CD4-positive, alpha-beta T cell treated with Interferon alpha-2 for 1 hour (primary cell): ENCODE results near the gene RFXAP.

Experiments used
- DNase-seq, 2 donors: peaks; one replicate each; pipeline ENCODE4 v3.0.0-alpha.2; 2020 to 2022

The RFXAP gene

DNA sequence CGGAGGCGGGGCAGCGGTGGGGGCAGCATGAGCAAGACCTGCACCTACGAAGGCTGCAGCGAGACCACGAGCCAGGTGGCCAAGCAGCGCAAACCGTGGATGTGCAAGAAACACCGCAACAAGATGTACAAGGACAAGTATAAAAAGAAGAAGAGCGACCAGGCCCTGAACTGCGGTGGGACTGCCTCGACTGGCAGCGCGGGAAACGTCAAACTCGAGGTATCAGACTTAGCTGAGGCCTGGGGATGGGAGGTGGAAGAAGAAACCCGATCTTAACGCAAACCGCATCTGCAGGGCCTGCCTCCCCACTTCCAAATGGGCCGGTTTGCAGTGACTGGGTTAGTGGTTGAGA lies 693 bp downstream of the RFXAP start:
- DNase-seq: peak; percentile 15 to 37

DNA sequence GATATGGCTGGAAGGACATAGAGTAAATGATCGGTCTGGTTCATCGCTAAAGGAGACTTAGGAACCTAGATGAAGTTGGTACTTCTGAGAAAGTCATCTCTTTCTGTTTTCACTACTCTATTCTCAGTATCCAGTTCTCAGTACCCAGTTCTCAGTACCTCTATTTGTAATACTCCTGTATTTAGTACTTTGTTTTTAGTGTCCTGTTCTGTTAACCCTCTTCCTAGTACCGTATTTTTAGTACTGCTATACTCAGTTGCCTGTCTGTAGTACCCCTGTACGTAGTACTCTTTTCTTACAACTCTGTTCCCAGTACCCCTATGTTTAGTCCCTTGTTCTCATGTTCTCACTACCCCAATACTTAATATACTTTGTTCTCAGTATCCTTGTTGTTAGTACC lies 1.2 kb downstream of the RFXAP start:
- peak in 1 of 2 donors; percentile 11 for DNase-seq

DNA sequence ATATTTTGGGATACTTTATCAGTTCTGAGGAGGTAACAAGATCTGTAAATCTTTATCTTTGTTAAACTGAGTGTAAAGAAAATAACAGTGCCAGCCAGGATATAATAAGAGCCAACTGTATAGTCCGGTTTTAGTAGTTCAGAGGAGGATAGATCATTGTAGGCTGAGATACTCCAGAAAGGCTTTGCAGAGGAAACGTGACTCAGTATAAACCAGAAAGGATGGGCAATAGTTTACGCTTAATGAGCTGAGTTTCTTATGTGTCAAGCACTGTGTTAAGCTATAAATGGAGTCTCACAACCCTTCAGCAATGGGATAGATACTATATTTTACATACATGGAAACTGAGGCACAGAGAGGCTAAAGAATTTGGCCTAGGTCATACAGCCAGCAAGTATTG lies 3.8 kb downstream of the RFXAP start:
- no peak for DNase-seq

DNA sequence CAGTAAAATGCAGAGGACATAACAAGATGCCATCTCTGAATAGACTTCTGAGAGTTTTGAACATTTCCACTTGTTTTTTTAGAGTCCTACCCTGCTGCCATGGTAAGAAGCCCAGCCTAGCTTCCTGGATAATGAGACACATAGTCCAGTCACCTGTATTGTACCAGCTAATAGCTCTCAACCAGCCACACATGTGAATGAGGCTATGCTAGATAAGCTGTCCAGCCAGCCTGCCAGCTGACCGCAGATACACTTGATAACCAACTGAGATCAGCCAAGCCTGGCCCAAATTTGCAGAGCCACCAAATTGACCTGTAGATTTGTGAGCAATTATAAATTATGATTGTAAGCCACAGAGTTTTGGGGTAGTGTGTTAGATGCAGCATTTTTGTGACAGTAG lies 10.7 kb downstream of the RFXAP start:
- DNase-seq: no peak

DNA sequence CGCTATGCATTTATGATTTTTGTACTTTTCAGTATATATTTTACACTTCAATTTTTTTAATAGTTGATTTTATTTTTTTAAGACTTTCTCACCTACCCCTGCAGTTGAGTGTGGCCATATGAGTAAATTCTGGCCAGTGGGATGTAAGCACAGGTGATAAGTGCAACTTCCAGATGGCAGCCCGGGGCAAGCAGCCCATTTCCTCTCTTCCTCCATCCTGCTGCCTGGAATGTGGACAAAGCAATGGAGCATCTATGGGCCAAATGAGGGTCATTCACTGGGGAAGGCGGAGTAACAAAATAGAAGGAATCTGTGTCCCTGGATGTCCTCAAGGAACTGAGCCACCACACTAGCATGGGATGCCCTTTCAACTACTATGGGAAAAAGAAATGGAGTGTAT lies 12.3 kb downstream of the RFXAP start:
- DNase-seq: no peak

DNA sequence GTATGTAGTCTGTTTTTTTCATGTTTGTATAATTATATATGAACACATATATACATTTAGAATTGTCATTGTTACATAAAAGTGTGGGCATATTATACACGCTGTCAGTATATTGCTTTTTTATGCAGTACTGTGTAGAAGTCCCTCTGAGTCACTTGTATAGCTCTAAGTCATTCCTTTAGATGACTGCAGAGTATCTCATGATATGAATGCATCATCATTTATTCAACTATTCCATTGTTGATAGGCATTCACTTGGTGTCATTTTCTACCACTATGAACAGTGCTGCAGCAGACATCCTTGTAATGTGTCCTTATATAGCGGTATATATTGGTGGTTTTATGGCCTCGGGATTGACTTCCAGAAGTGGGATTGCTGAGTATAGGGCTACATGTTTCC lies 15.3 kb downstream of the RFXAP start:
- DNase-seq: no peak

DNA sequence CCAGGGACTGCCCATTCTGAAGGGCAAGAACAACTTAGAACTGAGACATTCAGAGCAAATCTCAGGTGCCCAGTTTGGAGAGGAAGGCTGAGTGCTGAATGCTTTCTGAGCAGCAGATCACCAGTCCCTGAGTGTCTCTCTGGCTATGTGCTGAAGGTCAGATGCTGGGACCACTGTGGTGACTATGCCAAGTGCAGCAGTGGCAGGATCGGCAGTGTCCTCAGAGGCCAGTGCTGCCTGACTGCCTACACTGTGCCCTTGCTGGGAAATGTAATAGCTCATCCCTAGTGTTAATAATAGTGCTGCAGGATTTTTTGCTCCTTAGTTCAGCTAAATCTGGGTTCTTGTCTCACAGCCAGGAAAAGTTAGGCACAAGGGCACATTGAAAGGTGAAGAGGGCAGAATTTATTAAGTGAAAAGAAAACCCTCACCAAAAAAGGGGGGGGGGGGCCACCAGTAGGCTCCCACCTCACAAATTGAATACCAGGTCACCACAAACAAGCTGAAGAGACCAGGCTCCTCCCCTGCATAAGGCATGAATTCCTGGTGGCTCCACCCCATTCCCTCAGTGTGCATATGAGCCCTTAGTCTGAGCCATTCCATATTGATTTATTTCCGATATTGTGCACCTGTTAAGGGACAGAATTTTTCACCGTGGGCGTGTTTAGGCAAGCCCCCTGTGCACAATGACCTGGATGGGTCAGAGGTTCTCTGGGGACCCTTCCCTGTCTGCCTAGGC lies 18.5 kb downstream of the RFXAP start:
- no peak for DNase-seq

DNA sequence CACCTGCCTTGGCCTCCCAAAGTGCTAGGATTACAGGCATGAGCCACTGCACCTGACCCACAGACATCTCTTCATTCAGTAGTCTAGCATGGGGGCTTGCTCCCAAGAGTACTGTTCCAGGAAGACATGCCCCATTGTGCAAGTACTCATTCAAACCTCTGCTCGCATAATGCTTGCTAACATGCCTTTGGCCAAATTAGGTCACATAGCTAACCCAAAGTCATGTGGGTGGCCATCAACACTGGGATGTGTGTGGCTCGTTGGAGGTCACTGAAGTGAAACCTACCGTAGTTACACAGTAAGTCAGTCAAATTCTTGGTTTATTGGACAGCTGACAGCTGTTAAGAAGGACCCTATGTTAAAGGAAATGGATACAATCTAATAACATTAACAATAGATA lies 20.3 kb downstream of the RFXAP start:
- no peak for DNase-seq

DNA sequence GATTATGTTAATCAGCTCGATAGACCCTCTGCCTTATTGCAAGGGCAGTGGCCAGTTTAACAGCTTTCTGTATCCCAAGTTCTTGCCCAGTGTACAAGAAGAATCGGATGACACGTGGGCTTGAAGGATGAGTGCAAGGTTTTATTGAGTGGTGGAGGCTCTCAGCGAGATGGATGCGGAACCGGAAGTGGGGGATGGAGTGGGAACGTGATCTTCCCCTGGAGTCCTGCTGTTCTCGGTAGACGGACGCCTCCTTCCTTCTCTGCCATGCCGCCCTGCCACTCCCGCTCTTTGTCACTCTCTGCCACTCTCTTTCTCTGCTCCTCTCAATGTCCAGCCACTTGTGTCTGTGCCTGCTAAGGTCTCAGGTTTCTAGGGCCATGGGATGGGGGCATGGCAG lies 21.0 kb downstream of the RFXAP start:
- no peak for DNase-seq

DNA sequence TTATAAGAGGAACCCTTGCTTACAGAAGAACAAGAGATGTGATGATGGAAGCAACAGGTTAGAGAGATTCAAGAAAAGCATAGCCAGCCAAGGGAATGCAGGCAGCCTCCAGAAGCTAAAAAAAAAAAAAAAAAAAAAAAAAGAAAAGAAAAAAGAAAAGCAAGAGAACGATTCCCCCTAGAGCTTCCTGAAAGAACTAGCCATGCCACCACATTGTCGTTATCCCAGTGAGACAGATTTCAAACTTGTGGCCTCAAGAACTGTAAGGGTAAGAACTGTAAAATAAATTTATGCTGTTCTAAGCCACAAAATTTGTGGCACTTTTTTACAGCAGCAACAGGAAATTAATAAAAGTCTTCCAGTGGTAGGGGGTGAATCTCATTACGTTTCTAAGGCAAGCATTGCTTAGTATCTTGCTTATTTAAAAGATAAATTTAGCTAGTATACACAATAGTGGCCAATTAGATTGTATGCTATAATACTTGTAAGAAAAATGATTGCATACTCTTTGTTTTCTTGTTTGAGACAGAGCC lies 21.8 kb downstream of the RFXAP start:
- no peak for DNase-seq

DNA sequence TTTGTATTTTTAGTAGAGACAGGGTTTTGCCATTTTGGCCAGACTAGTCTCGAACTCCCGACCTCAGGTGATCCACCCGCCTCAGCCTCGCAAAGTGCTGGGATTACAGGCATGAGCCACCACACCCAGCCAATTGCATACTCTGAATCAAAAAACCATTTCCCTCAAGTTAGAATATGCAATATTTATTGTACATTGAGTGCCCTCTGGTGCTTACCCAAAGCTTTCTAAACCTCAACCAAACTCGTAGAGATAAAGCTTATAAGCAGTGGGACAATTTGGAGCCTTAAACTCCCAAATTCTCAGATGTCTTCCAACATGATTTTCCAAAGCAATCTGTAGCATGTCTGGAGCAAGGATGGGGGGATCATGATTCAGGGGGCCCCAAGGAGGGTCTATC lies 22.4 kb downstream of the RFXAP start:
- no peak for DNase-seq

DNA sequence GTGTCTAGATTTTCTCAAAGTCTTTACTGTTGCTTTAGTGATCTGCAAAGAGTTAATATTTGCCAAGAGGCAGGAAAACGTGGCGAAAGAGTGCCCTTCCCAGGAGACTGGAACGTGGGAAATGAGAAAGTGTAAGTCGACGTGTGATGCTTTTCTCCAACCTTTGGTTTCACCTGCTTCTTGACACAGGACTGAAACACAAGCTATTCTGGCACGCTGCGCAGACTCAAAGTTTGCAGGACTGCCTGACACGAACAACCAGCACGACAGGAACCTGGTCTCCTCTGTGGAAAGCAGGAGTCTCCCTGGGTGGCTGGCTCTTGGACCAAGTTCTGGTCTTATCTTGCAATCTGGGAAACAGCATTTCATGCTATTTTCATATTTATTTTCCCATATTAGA lies 28.6 kb downstream of the RFXAP start:
- DNase-seq: no peak

DNA sequence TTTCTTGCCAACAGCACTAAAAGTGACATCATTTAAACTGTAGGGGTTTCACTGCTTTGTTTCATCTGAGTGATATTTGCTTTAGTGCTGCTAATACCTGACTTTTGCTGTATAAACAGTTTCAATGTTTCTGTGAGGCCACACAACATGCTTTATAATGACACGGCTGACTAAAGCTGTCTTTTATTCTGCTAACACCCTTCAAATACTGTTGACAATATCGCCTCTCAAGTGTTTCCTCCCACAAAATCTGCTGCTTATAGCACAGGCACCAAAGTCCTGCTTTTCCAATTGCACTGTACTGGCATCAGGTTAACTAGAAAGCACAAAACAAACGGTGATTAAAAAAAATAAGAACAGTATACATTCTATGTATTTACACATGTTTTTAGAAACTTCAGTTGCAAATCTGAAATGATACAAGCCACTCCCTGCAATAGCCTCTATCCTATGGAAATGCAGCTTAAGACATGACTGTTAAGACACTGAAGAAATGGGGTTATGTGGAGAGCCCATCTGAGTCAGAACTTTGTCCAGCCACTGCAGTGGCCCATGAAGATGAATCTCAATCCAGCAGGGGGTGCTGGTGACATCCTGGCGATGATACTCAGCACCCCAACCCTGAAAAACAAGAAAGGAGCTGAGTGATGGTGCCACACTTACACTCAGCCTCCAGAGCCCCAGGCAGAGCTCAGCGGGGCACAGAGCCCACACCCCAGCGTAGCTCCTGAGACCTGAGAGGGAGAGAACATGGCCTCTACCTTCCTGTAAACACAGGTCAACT lies 29.4 kb downstream of the RFXAP start:
- DNase-seq: no peak

DNA sequence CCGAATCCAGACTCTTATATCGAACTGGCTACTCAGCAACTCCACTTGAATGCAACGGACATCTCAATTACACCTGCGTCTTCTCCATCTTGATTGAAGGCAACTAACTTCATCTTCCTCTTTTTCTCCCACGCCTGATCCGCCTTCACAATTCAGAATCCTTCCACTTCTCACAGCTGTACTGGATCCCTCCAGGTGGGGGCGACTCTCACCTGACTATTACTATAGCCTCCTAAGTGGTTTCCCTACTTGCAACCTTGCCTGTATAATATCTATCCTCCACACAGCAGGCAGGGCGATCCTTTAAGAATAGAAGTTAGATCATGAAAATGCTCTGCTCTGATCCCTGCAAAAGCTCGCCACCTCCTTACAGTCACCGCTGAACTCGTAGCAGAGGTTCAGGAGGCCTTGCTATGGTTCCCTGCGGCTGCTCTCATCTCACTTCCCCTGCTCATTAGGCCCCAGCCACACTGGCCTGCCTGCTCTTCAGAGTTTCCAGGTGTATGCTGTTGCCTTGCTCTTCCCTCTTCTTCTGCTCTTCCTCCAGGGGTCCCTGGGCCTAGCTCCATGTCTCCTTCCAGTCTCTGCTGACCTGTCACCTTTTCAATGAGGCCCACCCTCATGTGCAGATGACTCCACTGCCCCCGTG lies 31.9 kb downstream of the RFXAP start:
- DNase-seq: no peak

DNA sequence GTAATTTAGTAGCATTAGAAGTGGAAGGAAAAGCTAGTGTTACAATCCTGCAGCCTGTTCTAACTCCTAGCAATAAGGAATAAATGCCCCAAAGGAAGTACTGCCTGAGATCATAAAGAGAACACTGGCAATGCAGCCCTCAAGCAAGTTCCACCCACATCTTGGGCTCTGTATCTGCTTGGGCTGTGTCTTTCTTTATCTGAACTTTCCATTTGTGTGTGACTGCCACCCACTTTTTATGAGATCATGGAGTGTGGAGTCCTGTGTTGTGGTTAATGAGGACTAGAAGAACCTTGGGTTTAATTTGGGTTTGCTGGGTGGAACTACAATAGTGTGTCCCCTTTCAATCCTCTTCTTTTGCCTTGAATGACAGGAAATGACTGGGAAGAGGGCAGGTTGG lies 38.2 kb downstream of the RFXAP start:
- no peak for DNase-seq

DNA sequence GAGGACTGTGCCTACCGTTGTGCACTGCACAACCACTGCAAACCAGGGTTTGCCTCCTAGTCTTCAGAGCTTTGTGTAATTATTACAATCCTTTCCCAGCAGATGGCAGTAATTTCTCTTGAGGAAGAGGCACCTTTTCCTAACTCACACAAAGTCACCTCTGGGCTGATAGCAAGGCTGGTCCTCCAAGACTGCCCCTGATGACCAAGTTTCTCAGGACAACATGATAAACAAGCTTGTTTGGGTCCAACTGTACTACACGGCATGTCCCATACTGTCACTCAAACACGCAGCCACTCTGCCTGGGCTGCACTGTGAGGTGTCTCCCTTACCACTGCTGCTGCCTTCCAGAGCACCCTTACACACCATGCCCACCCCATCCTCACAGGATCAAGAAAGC lies 39.3 kb downstream of the RFXAP start:
- DNase-seq: peak in 1 of 2 donors; percentile 8

DNA sequence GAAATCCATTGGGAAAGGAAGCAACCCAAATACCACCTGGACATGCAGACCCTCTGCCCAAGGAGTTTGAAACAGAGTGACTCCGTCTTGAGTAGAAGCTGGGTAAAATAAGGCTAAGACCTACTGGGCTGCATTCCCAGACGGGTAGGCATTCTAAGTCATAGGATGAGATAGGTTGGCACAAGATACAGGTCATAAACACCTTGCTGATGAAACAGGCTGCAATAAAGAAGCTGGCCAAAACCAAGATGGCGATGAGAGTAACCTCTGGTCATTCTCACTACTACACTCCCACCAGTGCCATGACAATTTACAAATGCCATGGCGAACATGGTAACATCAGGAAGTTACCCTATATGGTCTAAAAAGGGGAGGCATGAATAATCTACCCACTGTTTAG lies 40.2 kb downstream of the RFXAP start:
- no peak for DNase-seq

DNA sequence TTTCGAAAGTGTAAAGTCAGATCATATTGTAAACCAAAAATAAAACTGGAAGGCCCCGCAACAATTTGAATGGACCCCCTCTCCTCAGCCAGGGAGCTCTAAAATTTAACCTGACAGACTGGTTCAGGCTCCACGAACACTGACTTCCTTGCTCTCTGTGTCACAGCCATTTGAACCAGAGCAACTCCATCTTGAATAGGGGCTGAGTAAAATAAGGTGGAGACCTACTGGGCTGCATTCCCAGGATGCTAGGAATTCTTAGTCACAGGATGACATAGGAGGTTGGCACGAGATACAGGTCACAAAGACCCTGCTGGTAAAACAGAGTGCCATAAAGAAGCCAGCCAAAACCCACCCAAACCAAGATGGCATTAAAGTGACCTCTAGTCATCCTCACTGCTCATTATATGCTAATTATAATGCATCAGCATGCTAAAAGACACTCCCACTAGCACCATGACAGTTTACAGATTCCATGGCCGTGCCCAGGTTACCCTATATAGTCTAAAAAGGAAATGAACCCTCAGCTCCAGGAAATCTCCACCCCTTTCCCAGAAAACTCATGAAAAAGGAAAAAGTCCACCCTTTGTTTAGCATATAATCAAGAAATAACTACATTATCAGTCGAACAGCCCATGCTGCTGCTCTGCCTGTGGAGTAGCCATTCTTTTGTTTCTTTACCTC lies 43.1 kb downstream of the RFXAP start:
- no peak for DNase-seq

DNA sequence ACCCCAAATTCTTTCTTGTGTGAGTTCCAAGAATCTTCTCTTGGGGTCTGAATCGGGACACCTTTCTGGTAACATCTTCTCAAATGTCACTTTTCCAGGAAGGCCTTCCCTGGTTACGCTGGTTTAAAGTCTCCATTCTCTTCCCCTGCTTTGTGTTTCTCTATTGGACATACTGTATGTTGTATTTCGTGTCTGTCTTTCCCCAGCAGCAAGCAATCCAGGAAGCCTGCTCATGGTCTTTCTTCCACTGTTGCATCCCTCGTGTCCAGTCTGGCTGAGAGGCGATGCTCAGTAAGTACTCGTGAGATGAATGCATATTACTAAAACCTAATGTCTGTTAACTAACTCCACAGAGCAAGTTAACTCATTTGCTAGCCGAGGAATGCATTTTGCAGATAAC lies 43.7 kb downstream of the RFXAP start:
- no peak for DNase-seq

DNA sequence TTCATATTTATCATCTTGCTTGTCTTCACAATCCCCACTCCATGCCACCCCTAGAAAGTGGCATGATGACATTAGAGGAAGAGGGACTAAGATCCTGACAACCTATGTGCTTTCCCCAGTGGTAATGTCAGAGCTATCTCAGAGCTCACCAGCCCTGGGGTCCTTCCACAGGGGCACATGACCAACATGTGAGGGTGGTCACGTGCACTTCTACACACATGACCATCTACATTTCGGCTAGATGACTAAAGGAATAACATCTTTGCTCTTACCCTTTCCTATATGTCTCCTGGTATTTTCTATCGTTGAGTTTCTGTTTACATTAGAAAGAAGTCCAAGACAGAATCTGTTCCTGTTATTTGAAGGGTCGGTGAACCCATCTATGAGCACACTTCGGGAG lies 46.2 kb downstream of the RFXAP start:
- DNase-seq: no peak

DNA sequence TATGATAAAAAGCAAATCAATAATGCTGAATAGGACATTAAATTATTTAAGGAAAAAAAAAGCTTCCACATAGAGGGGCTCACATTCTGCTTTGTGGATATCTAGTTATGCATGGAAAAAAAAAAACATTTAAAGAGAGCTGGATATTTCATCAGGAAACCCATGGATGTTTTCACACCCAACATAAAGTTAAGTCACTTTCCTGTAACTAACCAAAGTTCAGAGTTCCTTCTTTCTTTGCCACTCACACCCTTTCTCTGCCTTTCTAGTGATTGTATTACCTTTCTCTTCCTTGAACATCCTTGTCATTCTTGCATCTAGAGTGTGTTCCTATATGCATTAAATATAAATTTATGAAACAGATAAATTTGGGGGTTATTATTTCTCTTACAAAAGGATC lies 47.2 kb downstream of the RFXAP start:
- DNase-seq: no peak

DNA sequence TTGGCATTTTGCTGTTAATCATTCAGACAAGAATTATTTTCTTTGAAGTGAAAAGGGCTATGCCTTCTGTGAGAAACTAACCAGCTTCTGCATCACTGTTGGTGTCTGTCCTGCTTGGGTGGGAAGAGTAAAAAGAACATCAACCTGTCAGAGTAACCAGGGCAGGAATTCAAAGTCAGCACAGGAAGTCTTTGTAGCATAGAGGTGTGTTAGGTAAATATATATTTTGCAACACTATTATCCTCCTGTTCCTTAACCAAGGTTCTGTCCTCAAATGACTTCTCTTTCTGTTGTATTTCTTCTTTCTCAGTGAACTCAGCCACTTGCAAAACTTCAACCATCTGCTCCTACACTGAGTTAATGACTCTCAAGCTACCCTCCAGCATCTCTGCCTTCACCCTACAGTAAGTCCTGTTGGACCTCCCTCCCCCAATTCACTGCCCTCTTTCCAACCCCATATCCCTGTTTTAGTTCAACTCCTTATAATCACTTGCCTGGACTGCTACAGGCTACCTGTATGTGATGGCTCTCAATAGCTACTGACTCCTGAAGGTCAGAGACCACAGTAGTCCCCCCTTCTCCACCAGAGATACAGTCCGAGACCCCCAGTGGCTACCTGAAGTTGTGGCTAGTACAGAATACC lies 51.1 kb downstream of the RFXAP start:
- DNase-seq: no peak

DNA sequence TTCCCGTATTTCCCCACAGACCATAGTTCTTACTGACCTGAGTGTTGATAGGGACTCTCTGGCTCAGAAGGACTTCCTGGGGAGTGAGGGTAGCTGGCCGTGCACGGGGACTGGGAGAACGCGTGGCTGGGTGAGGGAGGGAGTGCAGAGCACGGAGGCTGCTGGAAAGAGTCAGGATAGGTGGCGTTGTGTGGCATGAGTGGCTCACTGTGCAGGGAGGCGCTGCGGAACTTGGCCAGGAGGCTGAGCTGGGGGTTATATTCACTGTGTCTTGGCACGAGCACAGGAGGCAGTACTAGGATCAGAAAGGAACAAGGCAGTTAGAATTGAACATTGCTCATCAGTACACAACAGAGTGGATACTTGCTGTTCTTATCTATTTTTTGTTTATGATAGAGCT lies 53.6 kb downstream of the RFXAP start:
- DNase-seq: no peak
